ENCODE results near the gene VDAC1.
"Not testable (repeated sequence)": the region's sequence is repeated elsewhere in the genome, so short reads cannot be mapped to it uniquely, and the experiment has no call there.

VDAC1 gene

GRCh38 chr5:133938039-133938821 lies 66.5 kb downstream of the VDAC1 start:
- no peaks in the 10 kb centered on the region for H3K36me3 Mint-ChIP-seq (ENCODE audit: low read depth)
- H3K27me3 Mint-ChIP-seq (ENCODE audit: low read depth) = peaks cover 13% of the 10 kb centered on the region
- no peak for TF ChIP-seq CTCF (IDR thresholded peaks at IDR 0.05; ENCODE audit: unreplicated experiment in 3 of 3)
- H3K9me3 Mint-ChIP-seq = no peaks in the 10 kb centered on the region
- peak overlapping the region in 2 of 3 experiments; percentile 38 to 52 for H3K27ac Mint-ChIP-seq
- H3K4me1 Mint-ChIP-seq = peaks cover 26% of the 10 kb centered on the region
- H3K4me3 Mint-ChIP-seq = no peak overlapping the region

GRCh38 chr5:133937628-133938027 lies 67.1 kb downstream of the VDAC1 start:
- H3K9me3 Mint-ChIP-seq; H3K27ac Mint-ChIP-seq; H3K4me3 Mint-ChIP-seq; H3K36me3 Mint-ChIP-seq (ENCODE audit: low read depth): not testable (repeated sequence)
- Mint-ChIP-seq H3K27me3 (ENCODE audit: low read depth) (peaks cover 19% of the 10 kb centered on the region), H3K4me1 (peaks cover 33% of the 10 kb centered on the region)

GRCh38 chr5:133936651-133937015 lies 68.1 kb downstream of the VDAC1 start:
- no peak overlapping the region for H3K27ac Mint-ChIP-seq

GRCh38 chr5:133935991-133936650 lies 68.7 kb downstream of the VDAC1 start:
- H3K36me3 Mint-ChIP-seq (ENCODE audit: low read depth); H3K27ac Mint-ChIP-seq; H3K9me3 Mint-ChIP-seq; H3K4me3 Mint-ChIP-seq: not testable (repeated sequence)
- Mint-ChIP-seq H3K4me1 (peaks cover 35% of the 10 kb centered on the region), H3K27me3 (ENCODE audit: low read depth) (peaks cover 20% of the 10 kb centered on the region)

More at GRCh38 chr5:133936651-133937015, 68.1 kb downstream of the VDAC1 start:
- Mint-ChIP-seq H3K4me3 (no peak overlapping the region), H3K9me3 (no peaks in the 10 kb centered on the region), H3K4me1 (peaks cover 35% of the 10 kb centered on the region), H3K27me3 (ENCODE audit: low read depth) (peaks cover 19% of the 10 kb centered on the region), H3K36me3 (ENCODE audit: low read depth) (no peaks in the 10 kb centered on the region)
- no peak for TF ChIP-seq CTCF (IDR thresholded peaks at IDR 0.05; ENCODE audit: unreplicated experiment in 3 of 3)

- Mint-ChIP-seq H3K27ac (no peak overlapping the region), H3K4me1 (peaks cover 38% of the 10 kb centered on the region)
- no peak for TF ChIP-seq CTCF (IDR thresholded peaks at IDR 0.05; ENCODE audit: unreplicated experiment in 3 of 3)
Measured at GRCh38 chr5:133935667-133935940, 69.2 kb downstream of the VDAC1 start.

GRCh38 chr5:133934822-133935666 lies 69.7 kb downstream of the VDAC1 start:
- H3K9me3 Mint-ChIP-seq = no peaks in the 10 kb centered on the region
- H3K4me1 Mint-ChIP-seq = peaks cover 43% of the 10 kb centered on the region
- peaks cover 22% of the 10 kb centered on the region for H3K27me3 Mint-ChIP-seq (ENCODE audit: low read depth)
- H3K4me3 Mint-ChIP-seq = no peak overlapping the region
- no peaks in the 10 kb centered on the region for H3K36me3 Mint-ChIP-seq (ENCODE audit: low read depth)
- no peak overlapping the region for H3K27ac Mint-ChIP-seq
- TF ChIP-seq CTCF (IDR thresholded peaks at IDR 0.05; ENCODE audit: unreplicated experiment in 3 of 3) = no peak

More at GRCh38 chr5:133935667-133935940, 69.2 kb downstream of the VDAC1 start:
- Mint-ChIP-seq H3K36me3 (ENCODE audit: low read depth) (no peaks in the 10 kb centered on the region), H3K27me3 (ENCODE audit: low read depth) (peaks cover 22% of the 10 kb centered on the region), H3K4me3 (no peak overlapping the region), H3K9me3 (no peaks in the 10 kb centered on the region)
